Skeletal muscle tissue (tissue), 4 donors: Measurements from ENCODE around the gene PRKG1. TPM values are rescaled to one million over a fixed set of nuclear protein-coding genes. Genes with fewer than 3 reads are reported as not detected.
"Not testable (repeated sequence)": the region's sequence is repeated elsewhere in the genome, so short reads cannot be mapped to it uniquely, and the experiment has no call there.

Experiments
- H3K27ac ChIP-seq: one replicate; pipeline ENCODE4 v1.7.0; 2013; ENCODE audit warnings: mild to moderate bottlenecking, low read depth, low read length, inconsistent platforms
- H3K27me3 ChIP-seq, 3 donors: one replicate each; pipeline ENCODE4 v1.7.0; 2013; ENCODE audit warnings: low read length in 3 of 3; ENCODE audit not compliant: control insufficient read depth in 3 of 3, insufficient read depth in 3 of 3
- H3K36me3 ChIP-seq, 3 donors: one replicate each; pipeline ENCODE4 v1.7.0; 2013; ENCODE audit warnings: low read length in 3 of 3; ENCODE audit not compliant: control insufficient read depth in 3 of 3, insufficient read depth in 3 of 3
- H3K4me1 ChIP-seq, 3 donors: one replicate each; pipeline ENCODE4 v1.7.0; 2013; ENCODE audit warnings: low read length in 3 of 3, mild to moderate bottlenecking in 3 of 3; ENCODE audit not compliant: control insufficient read depth in 3 of 3, insufficient read depth in 3 of 3
- H3K4me3 ChIP-seq, 3 donors: one replicate each; pipeline ENCODE4 v1.7.0; 2013; ENCODE audit warnings: low read length in 3 of 3
- H3K9ac ChIP-seq, 3 donors: one replicate each; pipeline ENCODE4 v1.7.0; 2013; ENCODE audit warnings: low read length in 3 of 3, mild to moderate bottlenecking in 3 of 3, moderate library complexity in 2 of 3, low read depth in 1 of 3
- H3K9me3 ChIP-seq, 3 donors: one replicate each; pipeline ENCODE4 v1.7.0; 2013; ENCODE audit warnings: low read length in 3 of 3; ENCODE audit not compliant: control insufficient read depth in 3 of 3
- total RNA-seq: library from RNA; depleted of rRNA; stranded (reverse); fragments of >200 nt; gene quantifications from one replicate; pipeline ENCODE4 v1.2.3, GENCODE V29; 2014
- donor health status: Osteomylitis.

Gene PRKG1
- total RNA-seq, 1 donor from 2014 or later: 44.9 TPM

- Histone ChIP-seq H3K9me3 (no peaks in the 10 kb centered on the region), H3K36me3 (no peaks in the 10 kb centered on the region), H3K9ac (no peak overlapping the region), H3K27me3 (no peaks in the 10 kb centered on the region), H3K4me1 (peaks cover 0 to 8% (median 8%) of the 10 kb centered on the region in 3 donors), H3K27ac (no peak overlapping the region), H3K4me3 (peak overlapping the region in 1 of 3 donors; percentile 29)
Observed at GRCh38 chr10:51433949-51434475, 359.7 kb downstream of the PRKG1 start.

GRCh38 chr10:51436805-51437204 lies 362.5 kb downstream of the PRKG1 start:
- H3K9me3 ChIP-seq: no peaks in the 10 kb centered on the region
- H3K36me3 ChIP-seq: no peaks in the 10 kb centered on the region
- no peak overlapping the region for H3K9ac ChIP-seq
- H3K27me3 ChIP-seq: no peaks in the 10 kb centered on the region
- peaks cover 0 to 10% (median 8%) of the 10 kb centered on the region in 3 donors for H3K4me1 ChIP-seq
- H3K27ac ChIP-seq: no peak overlapping the region
- H3K4me3 ChIP-seq: no peak overlapping the region

- peaks cover 0 to 4% (median 3%) of the 10 kb centered on the region in 3 donors for H3K4me1 ChIP-seq
- H3K4me3 ChIP-seq: no peak overlapping the region
- H3K27ac ChIP-seq: no peak overlapping the region
- H3K9me3 ChIP-seq: no peaks in the 10 kb centered on the region
- H3K36me3 ChIP-seq: no peaks in the 10 kb centered on the region
- no peak overlapping the region for H3K9ac ChIP-seq
- no peaks in the 10 kb centered on the region for H3K27me3 ChIP-seq
Observed at GRCh38 chr10:51439645-51440044, 365.4 kb downstream of the PRKG1 start.

GRCh38 chr10:51445588-51445987 lies 371.3 kb downstream of the PRKG1 start:
- no peaks in the 10 kb centered on the region for H3K9me3 ChIP-seq
- H3K27me3 ChIP-seq: no peaks in the 10 kb centered on the region
- peak overlapping the region; percentile 45 for H3K27ac ChIP-seq
- H3K9ac ChIP-seq: no peak overlapping the region
- H3K4me1 ChIP-seq: peaks cover 0 to 3% (median 2%) of the 10 kb centered on the region in 3 donors
- H3K4me3 ChIP-seq: no peak overlapping the region
- H3K36me3 ChIP-seq: no peaks in the 10 kb centered on the region

GRCh38 chr10:51447119-51447518 lies 372.8 kb downstream of the PRKG1 start:
- Histone ChIP-seq H3K9me3 (no peaks in the 10 kb centered on the region), H3K9ac (no peak overlapping the region), H3K27ac (no peak overlapping the region), H3K4me1 (peaks cover 0 to 4% (median 0%) of the 10 kb centered on the region in 3 donors), H3K27me3 (no peaks in the 10 kb centered on the region), H3K36me3 (no peaks in the 10 kb centered on the region), H3K4me3 (no peak overlapping the region)

GRCh38 chr10:51455762-51456161 lies 381.5 kb downstream of the PRKG1 start:
- not testable (repeated sequence) for H3K9me3 ChIP-seq, H3K4me3 ChIP-seq, H3K4me1 ChIP-seq, H3K9ac ChIP-seq, H3K36me3 ChIP-seq, H3K27ac ChIP-seq, H3K27me3 ChIP-seq

GRCh38 chr10:51459476-51459875 lies 385.2 kb downstream of the PRKG1 start:
- Histone ChIP-seq H3K4me3 (no peak overlapping the region), H3K27me3 (no peaks in the 10 kb centered on the region), H3K27ac (no peak overlapping the region), H3K36me3 (no peaks in the 10 kb centered on the region), H3K9me3 (peaks cover 0 to 3% (median 0%) of the 10 kb centered on the region in 3 donors), H3K9ac (no peak overlapping the region), H3K4me1 (peaks cover 3 to 10% (median 6%) of the 10 kb centered on the region in 3 donors)

GRCh38 chr10:51462076-51462779 lies 387.9 kb downstream of the PRKG1 start:
- Histone ChIP-seq H3K27ac (peak overlapping the region; percentile 79), H3K4me1 (peaks cover 3 to 10% (median 6%) of the 10 kb centered on the region in 3 donors), H3K9me3 (no peaks in the 10 kb centered on the region), H3K9ac (no peak overlapping the region), H3K27me3 (no peaks in the 10 kb centered on the region), H3K4me3 (no peak overlapping the region), H3K36me3 (no peaks in the 10 kb centered on the region)

GRCh38 chr10:51468424-51468823 lies 394.1 kb downstream of the PRKG1 start:
- no peaks in the 10 kb centered on the region for H3K36me3 ChIP-seq
- H3K9me3 ChIP-seq: no peaks in the 10 kb centered on the region
- no peak overlapping the region for H3K9ac ChIP-seq
- H3K4me3 ChIP-seq: no peak overlapping the region
- no peaks in the 10 kb centered on the region for H3K27me3 ChIP-seq
- H3K4me1 ChIP-seq: no peaks in the 10 kb centered on the region
- no peak overlapping the region for H3K27ac ChIP-seq

- H3K27ac ChIP-seq: no peak overlapping the region
- H3K27me3 ChIP-seq: no peaks in the 10 kb centered on the region
- H3K9ac ChIP-seq: no peak overlapping the region
- H3K36me3 ChIP-seq: no peaks in the 10 kb centered on the region
- H3K4me1 ChIP-seq: no peaks in the 10 kb centered on the region
- H3K4me3 ChIP-seq: no peak overlapping the region
- H3K9me3 ChIP-seq: no peaks in the 10 kb centered on the region
Observed at GRCh38 chr10:51469686-51470085, 395.4 kb downstream of the PRKG1 start.
